ENCODE data around the gene MINDY4.

Gene MINDY4

GRCh38 chr7:30863706-30864035, 92.5 kb downstream of the MINDY4 start:
- TF ChIP-seq CTCF (IDR thresholded peaks at IDR 0.05; ENCODE audit: low read depth, low read length, missing control alignments), result no peak
- DNase-seq (ENCODE audit: extremely low read depth, low read depth), result no peak
- H3K4me3 ChIP-seq (replicated peaks; ENCODE audit: low read depth, low read length), result no peak overlapping the region

- DNase-seq (ENCODE audit: extremely low read depth, low read depth), result no peak
- no peak overlapping the region for H3K4me3 ChIP-seq (replicated peaks; ENCODE audit: low read depth, low read length)
- no peak for TF ChIP-seq CTCF (IDR thresholded peaks at IDR 0.05; ENCODE audit: low read depth, low read length, missing control alignments)
These were observed 92.9 kb downstream of the MINDY4 start for GRCh38 chr7:30864101-30864500.

- DNase-seq (ENCODE audit: extremely low read depth, low read depth), result no peak
- TF ChIP-seq CTCF (IDR thresholded peaks at IDR 0.05; ENCODE audit: low read depth, low read length, missing control alignments), result no peak
These were observed 93.9 kb downstream of the MINDY4 start for GRCh38 chr7:30865076-30865475.

GRCh38 chr7:30865821-30866220, 94.6 kb downstream of the MINDY4 start:
- no peak for DNase-seq (ENCODE audit: extremely low read depth, low read depth)
- no peak for TF ChIP-seq CTCF (IDR thresholded peaks at IDR 0.05; ENCODE audit: low read depth, low read length, missing control alignments)

More at GRCh38 chr7:30865076-30865475, 93.9 kb downstream of the MINDY4 start:
- no peak overlapping the region for H3K4me3 ChIP-seq (replicated peaks; ENCODE audit: low read depth, low read length)

GRCh38 chr7:30866939-30867338, 95.7 kb downstream of the MINDY4 start:
- no peak overlapping the region for H3K4me3 ChIP-seq (replicated peaks; ENCODE audit: low read depth, low read length)
- TF ChIP-seq CTCF (IDR thresholded peaks at IDR 0.05; ENCODE audit: low read depth, low read length, missing control alignments), result no peak
- DNase-seq (ENCODE audit: extremely low read depth, low read depth), result no peak

More at GRCh38 chr7:30865821-30866220, 94.6 kb downstream of the MINDY4 start:
- no peak overlapping the region for H3K4me3 ChIP-seq (replicated peaks; ENCODE audit: low read depth, low read length)

GRCh38 chr7:30867483-30867882, 96.3 kb downstream of the MINDY4 start:
- DNase-seq (ENCODE audit: extremely low read depth, low read depth), result no peak
- no peak for TF ChIP-seq CTCF (IDR thresholded peaks at IDR 0.05; ENCODE audit: low read depth, low read length, missing control alignments)
- H3K4me3 ChIP-seq (replicated peaks; ENCODE audit: low read depth, low read length), result no peak overlapping the region

Measured in HFF-Myc (cell line).